ENCODE data around the gene ARTN.

ARTN gene

GRCh38 chr1:43946236-43947060, 12.8 kb downstream of the ARTN start, which contains the start of gene IPO13:
TSS of gene IPO13 (plus strand) at chr1:43946950. CDS start at chr1:43947601, 651 bp downstream.
- in situ Hi-C loops (cut with HindIII; ENCODE audit: low sequenced_read_pairs): loop anchor here (25.0 kb wide), 1 partner anchor 709 kb away; no protein-coding TSS in a partner anchor

- in situ Hi-C loops (cut with HindIII; ENCODE audit: low sequenced_read_pairs): loop anchor here (25.0 kb wide), 1 partner anchor 710 kb away; no protein-coding TSS in a partner anchor
Observed at GRCh38 chr1:43947061-43947873, 13.7 kb downstream of the ARTN start.

DNA sequence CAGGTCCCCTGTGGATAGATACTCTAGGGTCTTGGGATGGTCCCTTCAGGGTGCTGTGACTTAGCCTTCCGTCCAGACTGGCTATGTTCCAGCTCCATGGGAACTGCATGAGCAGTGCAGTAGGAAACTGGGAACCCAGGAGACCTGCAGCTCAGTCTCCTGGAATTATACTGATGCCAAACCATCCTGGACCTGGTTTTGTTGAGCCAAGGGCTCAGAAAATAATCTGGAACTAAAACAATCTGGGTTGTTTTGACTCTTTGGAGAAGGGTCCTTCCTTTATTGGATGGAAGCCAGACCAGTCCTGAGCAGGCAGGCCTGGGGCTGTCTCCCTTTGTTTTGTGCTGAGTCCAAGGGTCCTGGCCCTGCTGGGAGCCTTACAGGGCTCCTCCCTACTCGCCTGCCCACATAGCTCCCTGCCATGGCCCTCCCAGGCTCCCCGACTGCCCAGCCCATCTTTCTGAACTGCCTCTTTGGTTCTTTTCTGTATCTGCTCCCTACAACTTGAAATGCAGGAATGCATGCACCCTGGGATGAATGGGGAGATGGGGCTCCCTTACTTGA, 14.4 kb downstream of the ARTN start:
- in situ Hi-C loops (cut with HindIII; ENCODE audit: low sequenced_read_pairs): loop anchor here (25.0 kb wide), 1 partner anchor 711 kb away; no protein-coding TSS in a partner anchor

DNA sequence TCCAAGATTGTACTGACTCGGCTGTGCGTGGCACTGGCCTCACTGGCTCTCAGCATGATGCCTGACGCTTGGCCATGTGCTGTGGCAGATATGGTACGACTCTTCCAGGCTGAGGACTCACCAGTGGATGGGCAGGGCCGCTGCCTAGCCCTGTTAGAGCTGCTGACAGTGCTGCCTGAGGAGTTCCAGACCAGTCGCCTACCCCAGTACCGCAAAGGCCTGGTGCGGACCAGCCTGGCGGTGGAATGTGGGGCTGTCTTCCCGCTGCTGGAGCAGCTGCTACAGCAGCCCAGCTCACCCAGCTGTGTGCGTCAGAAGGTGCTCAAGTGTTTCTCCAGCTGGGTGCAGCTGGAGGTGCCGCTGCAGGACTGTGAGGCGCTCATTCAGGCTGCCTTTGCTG, 16.1 kb downstream of the ARTN start:
- in situ Hi-C loops (cut with HindIII; ENCODE audit: low sequenced_read_pairs): loop anchor here (5.0 to 25.0 kb wide), 2 partner anchors 43 to 712 kb away; partner anchors contain the start of gene CCDC24

DNA sequence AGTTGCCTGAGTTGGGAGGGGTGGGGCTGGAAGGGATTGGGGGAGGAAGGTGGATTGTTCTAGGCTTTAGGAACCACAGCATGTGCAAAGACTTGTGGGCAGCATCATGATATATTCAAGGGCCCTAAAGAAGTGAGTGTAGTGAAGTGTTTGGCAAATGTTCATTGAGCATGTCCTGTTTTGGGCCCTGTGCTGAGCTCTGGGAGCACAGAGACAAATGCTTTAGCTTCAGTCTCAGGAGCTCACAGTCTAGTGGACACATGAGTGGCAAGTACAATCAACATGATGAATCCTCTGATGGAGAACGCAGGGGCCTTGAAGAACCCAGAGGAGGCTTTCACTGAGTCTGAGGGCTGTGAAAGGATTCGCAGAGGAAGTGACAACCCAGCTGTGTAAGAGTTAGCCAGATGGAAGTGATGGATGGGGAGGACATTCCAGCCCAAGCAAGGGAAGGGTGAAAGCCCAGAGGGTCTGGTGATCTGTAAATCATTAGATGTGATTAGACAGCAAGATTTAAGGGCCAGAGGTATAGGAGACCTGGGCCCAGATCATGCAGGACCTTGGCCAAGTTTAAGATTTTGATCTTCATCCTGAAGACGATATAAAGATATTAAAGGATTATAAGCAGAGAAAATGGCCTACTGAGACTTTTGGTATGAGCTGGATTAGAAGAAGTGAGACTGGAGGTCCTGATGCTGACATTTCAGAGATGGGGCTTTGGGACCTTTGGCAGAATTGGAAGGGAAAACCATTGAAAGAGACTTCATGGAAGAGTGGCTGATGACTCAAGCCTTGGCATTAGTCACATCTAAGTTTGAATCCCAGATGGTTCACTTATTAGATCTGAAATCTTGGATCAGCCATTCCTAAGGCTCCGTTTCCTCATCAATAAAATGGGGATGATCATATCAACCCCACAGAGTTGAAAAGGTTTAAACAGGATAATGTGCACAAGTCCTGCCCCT, 17.7 kb downstream of the ARTN start:
- in situ Hi-C loops (cut with HindIII; ENCODE audit: low sequenced_read_pairs): loop anchor here (5.0 kb wide), 1 partner anchor 41 kb away; the partner anchor contains the start of gene CCDC24

- in situ Hi-C loops (cut with HindIII; ENCODE audit: low sequenced_read_pairs): loop anchor here (5.0 kb wide), 1 partner anchor 39 kb away; the partner anchor contains the start of gene CCDC24
Observed at GRCh38 chr1:43952731-43953346, 19.2 kb downstream of the ARTN start.

DNA sequence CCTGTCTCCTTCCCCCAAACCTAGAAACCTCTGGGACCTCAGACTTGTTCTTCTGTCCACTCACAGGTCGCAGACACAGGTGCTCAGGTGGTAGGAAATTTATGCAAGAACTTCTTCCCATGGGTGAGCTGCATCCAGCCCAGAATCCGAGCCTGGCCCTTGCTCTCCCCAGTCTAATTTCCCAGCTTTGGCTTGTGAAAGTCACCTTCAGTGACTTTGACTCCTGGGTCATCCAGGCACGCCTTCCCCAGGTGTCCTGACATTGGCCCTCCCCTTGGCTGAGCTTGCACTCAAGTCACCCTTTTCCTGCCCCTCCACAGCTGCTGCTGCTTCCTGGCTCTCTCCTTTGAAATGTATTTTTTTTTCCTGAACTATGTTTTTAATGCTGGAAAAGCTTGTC, 19.8 kb downstream of the ARTN start:
- in situ Hi-C loops (cut with HindIII; ENCODE audit: low sequenced_read_pairs): loop anchor here (5.0 kb wide), 1 partner anchor 39 kb away; the partner anchor contains the start of gene CCDC24

GRCh38 chr1:43954036-43954435, 20.4 kb downstream of the ARTN start:
- in situ Hi-C loops (cut with HindIII; ENCODE audit: low sequenced_read_pairs): loop anchor here (5.0 kb wide), 1 partner anchor 38 kb away; the partner anchor contains the start of gene CCDC24

DNA sequence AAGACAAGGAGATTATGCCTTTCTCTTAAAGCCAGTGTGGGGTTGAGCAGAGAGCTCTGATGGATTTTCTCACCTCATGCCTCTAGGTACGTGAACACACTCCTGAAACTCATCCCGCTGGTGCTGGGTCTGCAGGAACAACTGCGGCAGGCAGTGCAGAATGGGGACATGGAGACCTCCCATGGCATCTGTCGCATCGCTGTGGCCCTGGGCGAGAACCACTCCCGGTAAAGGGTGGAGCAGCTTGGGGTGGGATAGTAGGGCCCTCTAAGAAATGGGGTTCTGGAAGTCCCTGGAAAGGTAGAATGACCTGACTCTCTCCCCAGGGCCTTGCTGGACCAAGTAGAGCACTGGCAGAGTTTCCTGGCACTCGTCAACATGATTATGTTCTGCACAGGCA, 22.6 kb downstream of the ARTN start:
- in situ Hi-C loops (cut with HindIII; ENCODE audit: low sequenced_read_pairs): no loop called here

GRCh38 chr1:43957407-43958040, 23.9 kb downstream of the ARTN start:
- in situ Hi-C loops (cut with HindIII; ENCODE audit: low sequenced_read_pairs): no loop called here

DNA sequence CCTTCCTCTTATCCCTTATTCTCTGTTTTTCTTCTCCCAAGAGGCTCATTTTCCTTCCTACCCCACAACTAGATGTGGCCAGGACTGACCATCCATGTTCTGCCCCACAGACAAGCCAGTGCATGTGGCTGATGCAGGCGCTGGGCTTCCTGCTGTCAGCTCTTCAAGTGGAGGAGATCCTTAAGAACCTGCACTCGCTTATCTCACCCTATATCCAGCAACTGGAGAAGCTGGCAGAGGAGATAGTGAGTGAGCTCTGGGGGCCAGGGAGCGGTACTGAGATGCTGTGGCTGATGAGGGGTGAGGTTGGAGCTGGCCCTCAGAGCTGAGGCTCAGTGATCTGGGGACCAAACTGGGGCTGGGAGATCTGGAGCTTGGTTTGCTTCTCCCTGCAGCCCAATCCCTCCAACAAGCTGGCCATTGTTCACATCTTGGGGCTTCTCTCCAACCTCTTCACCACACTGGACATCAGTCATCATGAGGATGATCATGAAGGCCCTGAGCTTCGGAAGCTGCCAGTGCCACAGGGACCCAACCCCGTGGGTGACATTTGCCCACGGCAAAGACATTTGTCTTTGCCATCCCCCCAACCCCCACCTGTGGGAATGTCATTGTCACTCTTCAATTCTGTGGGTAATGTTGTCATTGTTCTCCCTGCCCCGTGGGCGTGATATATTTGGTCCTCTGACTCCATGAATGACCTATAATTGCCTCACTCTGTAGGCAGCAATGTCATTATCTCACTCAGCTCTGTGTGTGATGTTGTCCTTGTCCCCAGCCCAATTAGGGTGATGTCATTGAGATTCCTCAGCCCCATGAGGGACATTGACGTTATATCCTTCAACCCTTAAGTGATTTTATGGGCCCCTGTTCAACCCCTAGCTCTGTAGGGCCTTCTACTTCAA, 25.0 kb downstream of the ARTN start:
- in situ Hi-C loops (cut with HindIII; ENCODE audit: low sequenced_read_pairs): no loop called here

DNA sequence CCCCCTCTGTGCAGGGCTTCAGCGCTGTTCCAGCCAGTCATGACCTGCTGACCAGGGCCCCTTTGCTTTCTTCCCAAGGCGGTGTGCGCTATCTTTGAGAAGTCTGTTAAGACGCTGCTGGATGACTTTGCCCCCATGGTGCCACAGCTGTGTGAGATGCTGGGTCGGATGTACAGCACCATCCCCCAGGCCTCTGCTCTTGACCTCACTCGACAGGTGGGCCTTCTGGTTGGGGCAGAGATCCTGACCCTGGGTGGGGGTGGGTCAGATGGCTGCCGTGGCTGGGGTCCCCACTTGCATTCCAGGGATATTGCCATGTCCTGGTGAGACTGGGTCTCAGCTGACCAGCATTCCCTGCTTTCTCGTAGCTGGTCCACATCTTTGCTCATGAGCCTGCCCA, 27.2 kb downstream of the ARTN start:
- in situ Hi-C loops (cut with HindIII; ENCODE audit: low sequenced_read_pairs): no loop called here

DNA sequence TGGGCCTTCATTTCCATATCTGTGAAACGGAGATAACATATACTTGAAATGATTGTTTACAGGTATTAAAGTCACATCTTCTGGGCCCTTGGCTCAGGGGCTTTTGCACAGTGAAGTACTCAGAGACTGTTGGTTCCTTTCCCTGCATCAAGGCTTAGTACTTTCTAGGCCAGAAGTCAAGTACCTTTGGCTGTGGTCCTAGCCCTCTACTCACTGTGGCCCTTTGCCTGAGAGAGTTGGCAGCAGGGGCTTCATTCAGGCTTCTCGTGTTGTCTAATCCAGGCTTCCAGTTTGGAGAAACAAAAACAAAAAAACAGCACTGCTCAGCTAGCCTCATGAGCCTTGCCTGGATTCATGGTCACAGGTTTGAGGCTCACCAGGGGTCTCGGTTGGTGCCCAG, 28.1 kb downstream of the ARTN start:
- in situ Hi-C loops (cut with HindIII; ENCODE audit: low sequenced_read_pairs): no loop called here

- in situ Hi-C loops (cut with HindIII; ENCODE audit: low sequenced_read_pairs): no loop called here
Observed at GRCh38 chr1:43962324-43962723, 28.7 kb downstream of the ARTN start.

- in situ Hi-C loops (cut with HindIII; ENCODE audit: low sequenced_read_pairs): no loop called here
Observed at GRCh38 chr1:43963006-43963405, 29.4 kb downstream of the ARTN start.

GRCh38 chr1:43963890-43964289, 30.3 kb downstream of the ARTN start:
- in situ Hi-C loops (cut with HindIII; ENCODE audit: low sequenced_read_pairs): no loop called here

DNA sequence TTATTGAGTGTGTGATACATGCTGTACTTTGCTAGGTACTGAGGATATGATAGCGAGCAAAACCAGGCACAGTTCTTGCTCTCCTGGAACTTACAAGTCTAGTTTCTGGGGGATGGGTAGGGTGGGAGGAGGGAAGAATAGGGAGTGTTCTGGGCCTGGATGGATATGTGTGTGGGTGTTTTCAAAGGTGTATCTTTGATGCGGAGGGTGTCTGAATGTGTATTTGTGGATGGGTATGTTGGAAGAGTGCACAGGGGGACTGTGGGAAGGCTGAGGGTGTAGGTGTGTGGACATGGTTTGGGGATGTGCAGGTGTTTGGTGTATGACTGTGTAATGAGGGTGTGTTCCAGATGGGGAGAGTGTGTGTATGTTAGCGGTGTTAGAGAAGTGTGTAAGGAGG, 31.7 kb downstream of the ARTN start:
- in situ Hi-C loops (cut with HindIII; ENCODE audit: low sequenced_read_pairs): no loop called here
